GM12865 (cell line): Measurements from ENCODE around the gene RAPGEF5.

Experiments used
- DNase-seq: peaks from one replicate; pipeline ENCODE4 v3.0.0; 2010; ENCODE audit warnings: low read depth
- H3K4me3 ChIP-seq: 2 replicates; pipeline ENCODE4 v1.5.1; 2011; ENCODE audit warnings: mild to moderate bottlenecking, low read depth, low read length, control low read depth
- TF ChIP-seq, protein P1 (sequence below): IDR thresholded peaks from 2 replicates; pipeline ENCODE4 v1.5.1; 2011; ENCODE audit warnings: low read length, control low read depth, low read depth, inconsistent platforms; ENCODE audit not compliant: insufficient read depth; ENCODE audit errors: missing control alignments

Gene RAPGEF5

DNA sequence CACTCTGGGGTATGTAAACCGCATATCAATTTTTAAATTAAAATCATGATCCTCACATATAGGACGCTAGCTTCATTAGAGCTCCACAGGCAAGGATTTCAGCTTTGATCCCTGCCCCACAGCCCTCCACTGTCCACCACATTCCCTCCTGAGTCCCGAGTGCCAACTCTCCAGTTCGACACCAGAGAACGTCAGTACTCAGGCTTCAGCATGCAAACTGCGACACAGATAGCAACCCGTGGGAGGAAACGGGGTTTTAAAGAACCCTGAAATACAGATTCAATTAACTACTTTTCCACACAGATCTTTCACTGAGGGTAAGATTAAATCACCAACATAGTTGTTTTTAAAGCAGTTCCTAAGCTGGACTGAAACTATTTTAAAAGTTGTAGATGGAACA is 26.1 kb downstream of the RAPGEF5 start:
- TF ChIP-seq, protein P1, sequence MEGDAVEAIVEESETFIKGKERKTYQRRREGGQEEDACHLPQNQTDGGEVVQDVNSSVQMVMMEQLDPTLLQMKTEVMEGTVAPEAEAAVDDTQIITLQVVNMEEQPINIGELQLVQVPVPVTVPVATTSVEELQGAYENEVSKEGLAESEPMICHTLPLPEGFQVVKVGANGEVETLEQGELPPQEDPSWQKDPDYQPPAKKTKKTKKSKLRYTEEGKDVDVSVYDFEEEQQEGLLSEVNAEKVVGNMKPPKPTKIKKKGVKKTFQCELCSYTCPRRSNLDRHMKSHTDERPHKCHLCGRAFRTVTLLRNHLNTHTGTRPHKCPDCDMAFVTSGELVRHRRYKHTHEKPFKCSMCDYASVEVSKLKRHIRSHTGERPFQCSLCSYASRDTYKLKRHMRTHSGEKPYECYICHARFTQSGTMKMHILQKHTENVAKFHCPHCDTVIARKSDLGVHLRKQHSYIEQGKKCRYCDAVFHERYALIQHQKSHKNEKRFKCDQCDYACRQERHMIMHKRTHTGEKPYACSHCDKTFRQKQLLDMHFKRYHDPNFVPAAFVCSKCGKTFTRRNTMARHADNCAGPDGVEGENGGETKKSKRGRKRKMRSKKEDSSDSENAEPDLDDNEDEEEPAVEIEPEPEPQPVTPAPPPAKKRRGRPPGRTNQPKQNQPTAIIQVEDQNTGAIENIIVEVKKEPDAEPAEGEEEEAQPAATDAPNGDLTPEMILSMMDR, result no peak
- H3K4me3 ChIP-seq, result no peak overlapping the region
- no peak for DNase-seq

DNA sequence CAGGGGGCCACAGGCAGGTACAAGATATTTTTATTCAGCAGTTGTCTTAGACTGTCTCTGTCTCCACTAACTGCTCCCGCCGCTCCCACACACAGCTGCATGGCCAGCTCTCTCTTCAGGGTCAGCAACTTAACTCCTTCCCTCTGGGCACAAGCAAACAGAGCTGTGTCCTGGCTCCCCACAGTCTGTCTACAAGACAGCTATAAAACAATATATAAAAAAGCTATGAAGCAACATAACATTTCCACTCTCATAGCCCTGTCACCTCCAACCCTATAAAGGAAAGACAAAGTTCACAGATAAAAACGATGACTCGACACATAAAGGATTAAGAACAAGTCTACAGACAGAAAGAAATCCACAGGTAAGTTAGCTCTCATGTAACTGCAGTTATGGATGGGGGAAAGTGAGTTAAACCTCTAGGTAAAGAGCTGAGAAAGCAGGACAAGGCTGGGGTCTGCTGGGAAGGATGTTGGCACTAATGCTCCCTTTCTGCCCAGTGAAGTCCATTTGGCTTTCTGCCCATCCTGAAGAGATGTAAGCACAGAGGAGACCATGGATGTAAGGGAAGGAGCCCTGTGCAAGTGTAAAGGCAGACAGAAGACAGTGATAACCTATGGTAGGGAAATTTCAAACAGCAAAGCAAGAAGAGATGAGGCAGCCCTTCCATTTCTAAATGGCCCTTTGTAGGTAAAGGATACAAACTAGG is 27.0 kb downstream of the RAPGEF5 start:
- no peak for DNase-seq
- H3K4me3 ChIP-seq, result no peak overlapping the region
- TF ChIP-seq, protein P1, result no peak

DNA sequence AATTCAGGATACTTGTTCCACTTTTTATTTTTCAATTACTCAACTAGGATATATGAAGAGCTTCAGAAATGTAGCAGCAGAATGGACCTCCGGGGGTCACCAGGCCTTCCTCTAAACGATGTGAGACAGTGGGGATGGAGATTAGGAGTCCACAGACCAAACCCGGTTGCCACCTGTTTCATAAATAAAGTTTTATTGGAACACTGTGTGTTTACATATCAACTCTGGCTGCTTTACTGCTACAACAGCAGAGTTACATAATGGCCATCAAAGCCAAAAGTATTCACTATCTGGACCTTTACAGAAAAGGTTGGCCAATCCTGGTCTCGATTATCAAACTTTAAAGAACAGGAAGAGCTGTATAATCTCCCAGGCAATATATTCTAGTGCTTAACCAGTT is 30.8 kb downstream of the RAPGEF5 start:
- no peak for DNase-seq
- H3K4me3 ChIP-seq, result no peak overlapping the region
- TF ChIP-seq, protein P1, result no peak

DNA sequence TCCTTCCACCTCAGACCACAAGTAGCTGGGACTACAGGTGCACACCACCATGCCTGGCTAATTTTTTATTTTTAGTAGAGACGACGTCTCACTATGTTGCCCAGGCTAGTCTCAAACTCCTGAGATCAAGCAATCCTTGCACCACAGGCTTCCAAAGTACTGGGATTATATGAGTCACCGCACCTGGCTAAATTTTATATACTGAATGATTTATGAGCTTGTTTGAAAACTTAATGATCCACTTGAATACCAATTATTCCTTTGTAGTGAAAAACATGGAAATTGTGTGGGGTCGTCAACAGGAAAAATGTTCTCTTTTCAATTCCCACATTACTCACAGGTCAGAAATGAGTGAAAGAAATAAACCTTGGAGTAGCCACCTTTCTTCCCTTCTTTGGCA is 31.3 kb downstream of the RAPGEF5 start:
- DNase-seq, result no peak
- TF ChIP-seq, protein P1, result no peak
- no peak overlapping the region for H3K4me3 ChIP-seq

DNA sequence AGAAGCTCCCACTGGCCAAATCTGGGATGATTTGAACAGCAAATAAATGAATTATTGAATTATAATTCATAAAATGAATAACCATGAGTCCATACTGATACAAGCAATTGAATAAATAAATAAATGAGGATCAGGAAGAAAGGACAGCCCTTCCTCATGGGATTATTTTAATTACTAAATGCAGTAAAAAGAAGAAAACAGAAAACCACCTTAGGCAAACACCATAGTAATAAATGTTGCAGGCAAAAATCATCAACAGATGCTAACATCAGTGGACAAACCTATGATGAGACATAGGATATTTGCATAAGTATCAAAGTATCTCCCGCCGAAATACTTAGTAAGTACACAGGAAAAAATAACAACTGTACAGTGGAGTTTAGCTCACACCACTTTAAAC is 33.2 kb downstream of the RAPGEF5 start:
- TF ChIP-seq, protein P1, result no peak
- no peak for DNase-seq
- no peak overlapping the region for H3K4me3 ChIP-seq

DNA sequence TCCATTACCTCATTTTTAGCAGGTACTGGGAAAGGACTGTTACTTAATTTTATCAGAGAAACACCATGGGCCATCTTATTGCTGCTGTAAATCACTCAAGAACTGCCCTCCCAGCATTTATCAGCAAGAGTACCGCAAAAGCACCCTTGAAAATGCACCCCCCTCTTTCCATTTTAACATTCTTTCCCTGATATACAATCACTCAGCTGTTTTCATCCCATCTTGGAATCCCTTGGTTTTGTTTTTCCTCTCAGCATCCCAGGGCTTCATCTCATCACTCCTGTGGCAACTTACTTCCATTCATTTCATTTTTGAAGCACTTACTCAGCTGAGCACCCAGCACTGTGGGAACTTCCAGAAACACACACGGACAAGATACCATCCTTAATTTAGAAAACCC is 36.5 kb downstream of the RAPGEF5 start:
- no peak for DNase-seq
- TF ChIP-seq, protein P1, result no peak
- no peak overlapping the region for H3K4me3 ChIP-seq

DNA sequence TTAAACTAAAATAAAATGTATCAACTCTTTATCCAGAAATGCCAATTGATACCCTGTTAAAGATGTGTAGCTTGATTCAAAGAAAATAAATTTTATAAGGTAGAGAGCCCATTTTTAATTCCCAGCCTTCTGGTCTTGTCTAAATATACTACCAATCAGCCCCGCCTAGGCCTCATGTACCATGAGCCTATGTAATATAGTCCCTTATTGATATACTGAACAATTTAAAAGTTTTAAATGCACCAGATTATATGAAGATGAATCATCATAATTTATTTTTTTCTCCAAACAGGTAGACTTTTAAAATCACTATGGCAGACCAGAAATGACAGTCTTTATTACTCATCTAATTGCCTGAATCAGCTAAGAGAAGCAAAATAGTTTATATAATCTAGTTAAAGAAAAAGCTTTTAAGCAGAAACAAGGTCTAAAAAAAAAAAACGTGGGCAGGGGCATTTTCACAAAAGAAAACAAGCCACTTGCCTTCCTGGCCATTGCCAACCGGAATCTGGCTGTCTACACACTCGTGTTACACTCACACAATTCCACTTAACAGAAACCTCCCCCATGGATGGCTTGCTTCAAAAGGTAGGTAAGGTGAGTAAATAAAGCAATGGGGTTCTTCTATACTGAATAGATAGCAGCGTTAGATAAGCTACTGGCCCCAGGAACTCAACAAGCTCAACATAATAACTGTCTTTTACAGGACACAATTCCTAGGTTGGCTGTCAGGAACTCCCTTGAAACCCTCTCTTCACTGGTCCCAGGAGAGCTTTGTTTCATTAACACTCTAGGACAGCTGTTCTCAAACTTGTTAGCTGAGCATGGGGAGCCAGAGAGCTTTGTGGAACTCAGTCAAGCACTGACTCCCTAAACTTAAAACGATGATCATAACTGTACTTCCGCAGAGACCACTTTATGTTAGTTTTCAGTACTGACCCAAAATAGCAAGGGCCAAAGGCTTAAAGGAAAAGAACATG is 37.2 kb downstream of the RAPGEF5 start:
- no peak for DNase-seq
- TF ChIP-seq, protein P1, result no peak

More for the DNA sequence above, 37.2 kb downstream of the RAPGEF5 start:
- H3K4me3 ChIP-seq, result no peak overlapping the region
